ENCODE measurements around the gene HEMGN. TPM values are rescaled to one million over a fixed set of nuclear protein-coding genes. Genes with fewer than 3 reads are reported as not detected.

Gene HEMGN
- total RNA-seq, 1 experiment from 2014 or later, result not detected

DNA sequence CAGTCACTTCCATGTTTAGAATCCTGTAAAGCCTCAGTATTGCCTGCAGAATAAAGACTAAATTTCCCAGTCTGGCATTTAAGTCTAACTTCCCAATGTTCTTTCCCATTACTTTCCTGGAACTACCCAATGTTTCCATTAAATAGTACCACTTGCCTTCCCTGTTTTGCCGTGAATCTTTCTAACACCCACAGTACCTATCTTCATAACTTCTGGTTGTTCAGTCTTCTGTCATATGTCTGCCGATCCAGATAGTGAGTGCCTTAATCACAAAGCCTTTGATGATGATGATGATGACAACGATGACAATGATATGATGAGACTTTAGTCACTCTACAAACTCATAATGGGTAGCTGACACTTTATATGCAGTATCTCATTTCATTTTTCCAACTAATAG is 6.6 kb upstream of the HEMGN start:
- intact Hi-C loops (cut with micrococcal nuclease; ENCODE audit: unreplicated experiment), result no loop called here
- Histone ChIP-seq H3K36me3 (ENCODE audit: control insufficient read depth, insufficient read depth, low read length) (no peaks in the 10 kb centered on the region), H3K4me1 (no peaks in the 10 kb centered on the region), H3K9me3 (no peaks in the 10 kb centered on the region), H3K4me3 (ENCODE audit: low read depth, low read length) (no peak overlapping the region), H3K27me3 (replicated peaks; ENCODE audit: control insufficient read depth, insufficient read depth, low read length) (no peaks in the 10 kb centered on the region)
- Mint-ChIP-seq H3K4me3 (ENCODE audit: unreplicated experiment) (no peak overlapping the region), H3K9me3 (ENCODE audit: unreplicated experiment) (no peaks in the 10 kb centered on the region), H3K36me3 (ENCODE audit: insufficient read depth, unreplicated experiment) (no peaks in the 10 kb centered on the region), H3K27me3 (ENCODE audit: insufficient read depth, unreplicated experiment) (peaks cover 19% of the 10 kb centered on the region), H3K27ac (ENCODE audit: unreplicated experiment) (no peak overlapping the region), H3K4me1 (ENCODE audit: low read depth, unreplicated experiment) (no peaks in the 10 kb centered on the region)
- no TSS peak for BruUV-seq (replicated peaks)
- POLR2A ChIA-PET, result interaction anchor here (0.7 kb wide), 1 partner anchor 37 kb away, joined by 5 read pairs; no protein-coding TSS in a partner anchor
- no peak for TF ChIP-seq CTCF (IDR thresholded peaks at IDR 0.05; ENCODE audit: insufficient read depth in 1 of 2, low read depth in 1 of 2, low read length in 1 of 2, severe bottlenecking in 1 of 2, unreplicated experiment in 1 of 2)
- no peak for DNase-seq
- CTCF ChIA-PET, result no interaction called here

DNA sequence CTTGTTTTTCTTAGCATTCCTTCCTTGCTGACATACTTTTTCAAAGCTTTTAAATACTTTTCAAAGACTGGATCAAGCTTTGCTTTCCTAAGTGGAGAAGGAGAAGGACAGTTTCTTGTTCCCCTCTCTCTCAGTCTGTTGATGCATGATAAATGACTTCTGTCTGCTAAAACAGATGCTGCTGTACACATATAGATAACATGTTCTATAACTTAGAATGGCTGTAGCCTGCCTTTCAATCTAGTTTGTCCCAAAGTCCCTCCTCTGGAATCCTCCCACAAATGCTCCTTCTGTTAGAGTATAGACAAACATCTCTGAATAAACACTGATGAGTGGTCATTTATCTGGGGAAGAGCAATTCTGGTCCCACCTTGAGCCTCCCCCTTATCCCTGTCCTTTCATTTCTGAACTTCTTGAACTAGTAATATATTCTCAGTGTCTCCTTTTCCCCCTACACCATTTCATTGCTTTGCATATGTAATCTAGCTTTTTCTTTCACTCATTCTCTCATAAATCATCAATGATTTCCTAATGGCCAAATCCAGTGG is 5.4 kb upstream of the HEMGN start:
- no peak for TF ChIP-seq CTCF (IDR thresholded peaks at IDR 0.05; ENCODE audit: insufficient read depth in 1 of 2, low read depth in 1 of 2, low read length in 1 of 2, severe bottlenecking in 1 of 2, unreplicated experiment in 1 of 2)
- no peak for DNase-seq
- ChIA-PET POLR2A (no interaction called here), CTCF (no interaction called here)
- no peaks in the 10 kb centered on the region for H3K4me1 Mint-ChIP-seq (ENCODE audit: low read depth, unreplicated experiment)
- no peaks in the 10 kb centered on the region for H3K36me3 ChIP-seq (ENCODE audit: control insufficient read depth, insufficient read depth, low read length)
- H3K27me3 Mint-ChIP-seq (ENCODE audit: insufficient read depth, unreplicated experiment), result peaks cover 15% of the 10 kb centered on the region
- H3K4me3 ChIP-seq (ENCODE audit: low read depth, low read length), result no peak overlapping the region
- no peaks in the 10 kb centered on the region for H3K4me1 ChIP-seq
- H3K4me3 Mint-ChIP-seq (ENCODE audit: unreplicated experiment), result no peak overlapping the region
- H3K9me3 ChIP-seq, result no peaks in the 10 kb centered on the region
- no peaks in the 10 kb centered on the region for H3K9me3 Mint-ChIP-seq (ENCODE audit: unreplicated experiment)
- intact Hi-C loops (cut with micrococcal nuclease; ENCODE audit: unreplicated experiment), result no loop called here
- H3K27ac Mint-ChIP-seq (ENCODE audit: unreplicated experiment), result no peak overlapping the region
- no peaks in the 10 kb centered on the region for H3K27me3 ChIP-seq (replicated peaks; ENCODE audit: control insufficient read depth, insufficient read depth, low read length)
- no TSS peak for BruUV-seq (replicated peaks)
- no peaks in the 10 kb centered on the region for H3K36me3 Mint-ChIP-seq (ENCODE audit: insufficient read depth, unreplicated experiment)

GRCh38 chr9:97941323-97941722 is 3.4 kb upstream of the HEMGN start:
- H3K36me3 ChIP-seq (ENCODE audit: control insufficient read depth, insufficient read depth, low read length), result no peaks in the 10 kb centered on the region
- DNase-seq, result no peak
- H3K4me3 ChIP-seq (ENCODE audit: low read depth, low read length), result no peak overlapping the region
- CTCF ChIA-PET, result interaction anchor here (0.9 kb wide), 1 partner anchor 19 kb away, joined by 3 read pairs; the partner anchor contains the start of gene TRMO
- intact Hi-C loops (cut with micrococcal nuclease; ENCODE audit: unreplicated experiment), result no loop called here
- Mint-ChIP-seq H3K4me1 (ENCODE audit: low read depth, unreplicated experiment) (no peaks in the 10 kb centered on the region), H3K4me3 (ENCODE audit: unreplicated experiment) (no peak overlapping the region), H3K36me3 (ENCODE audit: insufficient read depth, unreplicated experiment) (no peaks in the 10 kb centered on the region), H3K27me3 (ENCODE audit: insufficient read depth, unreplicated experiment) (peaks cover 15% of the 10 kb centered on the region), H3K27ac (ENCODE audit: unreplicated experiment) (no peak overlapping the region), H3K9me3 (ENCODE audit: unreplicated experiment) (no peaks in the 10 kb centered on the region)
- TF ChIP-seq CTCF (IDR thresholded peaks at IDR 0.05; ENCODE audit: insufficient read depth in 1 of 2, low read depth in 1 of 2, low read length in 1 of 2, severe bottlenecking in 1 of 2, unreplicated experiment in 1 of 2), result no peak
- no peaks in the 10 kb centered on the region for H3K4me1 ChIP-seq
- H3K9me3 ChIP-seq, result no peaks in the 10 kb centered on the region
- no peaks in the 10 kb centered on the region for H3K27me3 ChIP-seq (replicated peaks; ENCODE audit: control insufficient read depth, insufficient read depth, low read length)
- no TSS peak for BruUV-seq (replicated peaks)
- POLR2A ChIA-PET, result no interaction called here

Data from Caco-2 (cell line).